ENCODE measurements around the gene ZMPSTE24. TPM values are rescaled to one million over a fixed set of nuclear protein-coding genes. Genes with fewer than 3 reads are reported as not detected.

The ZMPSTE24 gene
- total and polyA plus RNA-seq, 2 of the 4 experiments (the other 2 are of a cell fraction) = 21.0 to 28.9 TPM

DNA sequence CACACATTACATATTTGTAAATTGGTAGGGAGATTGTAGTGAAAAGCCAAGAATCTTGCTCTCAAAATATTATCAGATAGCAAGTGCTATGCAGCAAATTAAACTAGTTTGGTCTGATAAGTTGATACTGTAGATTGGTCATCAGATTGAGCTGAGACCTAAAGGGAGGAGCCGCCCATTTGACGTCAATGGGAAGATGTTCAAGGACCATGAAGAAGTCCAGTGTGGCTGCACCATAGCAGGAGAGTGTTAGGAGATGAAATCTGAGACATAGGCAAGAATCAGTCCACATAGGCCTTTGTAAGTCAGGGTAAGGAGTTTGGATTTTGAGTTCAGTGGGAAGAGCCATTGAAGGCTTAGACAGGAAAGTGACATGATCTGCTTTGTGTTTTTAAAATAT, 16.3 kb downstream of the ZMPSTE24 start:
- H3K4me1 ChIP-seq (ENCODE audit: control insufficient read depth, insufficient read depth, low read length) = peaks cover 2% of the 10 kb centered on the region; the same call in 1 of the 2 replicates
- H2AFZ ChIP-seq (replicated peaks; ENCODE audit: low read length, poor library complexity) = no peak overlapping the region
- H4K20me1 ChIP-seq (ENCODE audit: insufficient read depth, low read length) = 0 out of 2 replicates have a peak, but pooled peaks cover 1% of the 10 kb centered on the region
- no peak overlapping the region for H3K18ac ChIP-seq (ENCODE audit: low read depth, low read length)
- no peak overlapping the region for H3K27ac ChIP-seq (ENCODE audit: insufficient read depth, low read length)
- no peak overlapping the region for H3K23ac ChIP-seq (ENCODE audit: low read depth, low read length)
- H3K9ac ChIP-seq (ENCODE audit: low read depth, low read length) = no peak overlapping the region
- H2BK15ac ChIP-seq (ENCODE audit: low read depth, low read length) = no peak overlapping the region
- in situ Hi-C loops (cut with MboI; ENCODE audit: low sequenced_read_pairs) = no loop called here
- no peak overlapping the region for H4K91ac ChIP-seq (ENCODE audit: insufficient read depth, low read depth, low read length)
- no peak overlapping the region for H4K5ac ChIP-seq (ENCODE audit: low read depth, low read length)
- no peak overlapping the region for H3K14ac ChIP-seq (replicated peaks; ENCODE audit: low read depth, low read length)
- TF ChIP-seq MXI1 (IDR thresholded peaks at IDR 0.05; ENCODE audit: borderline replicate concordance, low read depth, low read length) (no peak), RCOR1 (IDR thresholded peaks at IDR 0.05; ENCODE audit: insufficient replicate concordance, low read length) (no peak), FOS (IDR thresholded peaks at IDR 0.05; ENCODE audit: low read depth, low read length) (no peak)
- H3K56ac ChIP-seq (ENCODE audit: extremely low read depth, insufficient read depth, low read length) = no peak overlapping the region
- no peaks in the 10 kb centered on the region for H3K27me3 ChIP-seq (ENCODE audit: control insufficient read depth, insufficient read depth, low read length)
- no peak overlapping the region for H3K4ac ChIP-seq (ENCODE audit: low read depth, low read length)
- H2BK120ac ChIP-seq (ENCODE audit: low read depth, low read length) = no peak overlapping the region
- no peak for ATAC-seq (ENCODE audit: low read depth)
- no peak overlapping the region for H2BK5ac ChIP-seq (ENCODE audit: low read depth, low read length, poor library complexity, severe bottlenecking)
- POLR2A ChIA-PET (ENCODE audit: unreplicated experiment) = no interaction called here
- peaks cover 25 to 40% of the 10 kb centered on the region in 2 experiments for H3K79me1 ChIP-seq (ENCODE audit: low read depth in 1 of 2, low read length in 2 of 2)
- 93% methylated on average over 2 of the region's 2 CpGs; no CpG with 5 or more reads in 1 of the 2 experiments for WGBS, 2 experiments (ENCODE audit: extremely low coverage in 2 of 2, insufficient read length in 1 of 2)
- no peaks in the 10 kb centered on the region for H3K9me3 ChIP-seq (ENCODE audit: control insufficient read depth, insufficient read depth, low read length)
- no peak overlapping the region for H2AK9ac ChIP-seq (replicated peaks; ENCODE audit: low read depth, low read length, poor library complexity)
- H3K4me2 ChIP-seq (ENCODE audit: low read depth, low read length) = no peak overlapping the region
- H3K9me1 ChIP-seq (ENCODE audit: insufficient read depth, low read length) = peaks cover 9% of the 10 kb centered on the region
- no peak overlapping the region for H4K8ac ChIP-seq (ENCODE audit: low read depth in 2 of 2, low read length in 2 of 2)
- intact Hi-C loops (cut with micrococcal nuclease) = no loop called here
- dilution Hi-C loops (cut with HindIII; ENCODE audit: low sequenced_read_pairs, unreplicated experiment) = no loop called here
- H3K4me3 ChIP-seq (ENCODE audit: insufficient read depth, low read depth, low read length) = no peak overlapping the region
- H3K36me3 ChIP-seq (ENCODE audit: control insufficient read depth, insufficient read depth, low read length) = peaks cover 25% of the 10 kb centered on the region
- no peak for DNase-seq
- no TSS peak for BruUV-seq (replicated peaks)
- no peak overlapping the region for H2BK20ac ChIP-seq (ENCODE audit: low read depth, low read length)
- H2AK5ac ChIP-seq (ENCODE audit: low read depth, low read length) = no peak overlapping the region
- CTCF ChIA-PET = no interaction called here
